Rectal smooth muscle tissue (tissue), 1 donor: Measurements from ENCODE around the gene RRBP1.
"Not testable (repeated sequence)": the region's sequence is repeated elsewhere in the genome, so short reads cannot be mapped to it uniquely, and the experiment has no call there.

Experiments
- H3K27ac ChIP-seq: one replicate; pipeline ENCODE4 v1.7.0; 2013; ENCODE audit warnings: low read depth, low read length, inconsistent platforms
- H3K27me3 ChIP-seq: one replicate; pipeline ENCODE4 v1.7.0; 2013; ENCODE audit warnings: low read length; ENCODE audit not compliant: control insufficient read depth, insufficient read depth
- H3K36me3 ChIP-seq: one replicate; pipeline ENCODE4 v1.7.0; 2013; ENCODE audit warnings: low read length; ENCODE audit not compliant: control insufficient read depth, insufficient read depth
- H3K4me1 ChIP-seq: one replicate; pipeline ENCODE4 v1.7.0; 2013; ENCODE audit warnings: low read length; ENCODE audit not compliant: control insufficient read depth, insufficient read depth
- H3K4me3 ChIP-seq: one replicate; pipeline ENCODE4 v1.7.0; 2013; ENCODE audit warnings: low read length
- H3K9ac ChIP-seq: one replicate; pipeline ENCODE4 v1.7.0; 2013; ENCODE audit warnings: low read length

The RRBP1 gene

DNA sequence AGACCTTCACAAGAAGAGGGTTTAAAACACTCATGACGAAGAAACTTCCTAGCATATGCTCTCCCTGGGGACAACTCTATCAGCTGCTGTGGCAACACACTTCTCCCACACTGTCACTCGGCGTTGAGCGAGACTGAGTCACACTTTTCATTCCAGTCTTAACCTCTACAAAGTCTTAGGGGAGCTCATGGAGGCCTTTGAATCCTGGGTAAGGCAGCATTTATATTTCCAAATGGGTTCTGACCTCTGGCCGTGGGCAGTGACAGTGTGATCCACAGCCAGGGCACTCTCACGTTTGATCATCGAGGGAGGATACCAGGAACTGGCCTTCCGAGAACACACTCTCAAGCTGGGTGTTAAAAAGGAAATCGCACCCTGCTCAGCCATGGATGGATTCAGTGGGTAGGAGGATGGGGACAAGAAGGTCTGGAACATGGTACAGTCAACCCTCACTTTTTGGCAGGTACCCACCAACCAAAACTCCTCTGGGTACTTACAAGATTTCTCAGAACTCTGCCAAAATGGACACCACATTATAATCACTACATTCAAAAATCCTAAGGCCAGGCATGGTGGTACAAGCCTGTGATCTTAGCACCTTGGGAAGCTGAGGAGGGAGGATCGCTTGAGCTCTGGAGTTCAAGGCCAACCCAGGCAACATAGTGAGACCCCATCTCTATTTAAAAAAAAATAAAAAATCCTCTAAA, 19.6 kb downstream of the RRBP1 start:
- Histone ChIP-seq H3K27ac (no peak overlapping the region), H3K36me3 (peaks cover 15% of the 10 kb centered on the region), H3K4me1 (no peaks in the 10 kb centered on the region), H3K9ac (no peak overlapping the region), H3K27me3 (no peaks in the 10 kb centered on the region), H3K4me3 (no peak overlapping the region)

DNA sequence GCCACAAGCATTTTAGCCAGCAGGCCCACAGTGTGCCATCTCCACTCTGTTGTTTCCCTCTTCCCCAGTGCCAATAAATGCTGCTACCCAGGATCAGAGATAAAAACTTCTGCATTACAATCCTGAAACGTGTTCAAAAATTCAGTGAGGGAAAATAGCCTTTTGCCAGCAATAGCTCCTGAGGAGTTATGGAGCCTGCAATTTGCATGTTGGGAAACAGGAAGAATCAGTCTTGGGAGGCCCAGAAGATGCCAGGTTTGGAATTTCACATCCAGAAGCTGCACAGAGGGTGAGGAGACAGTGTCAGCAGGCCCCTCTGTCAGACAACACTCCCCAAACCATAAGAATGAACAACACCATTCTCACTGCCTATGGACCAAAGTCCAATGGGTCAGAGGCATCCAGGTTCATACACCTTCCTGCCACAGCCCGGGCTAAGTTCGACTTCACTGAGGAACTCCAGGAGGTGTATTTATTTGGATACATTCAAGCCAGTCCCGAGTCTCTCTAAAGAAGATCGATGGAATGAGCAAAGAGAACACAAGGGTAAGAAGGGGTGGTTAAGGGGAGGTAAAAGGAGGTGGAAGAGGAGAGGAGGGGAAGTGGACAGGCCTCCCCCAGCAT, 20.8 kb downstream of the RRBP1 start:
- Histone ChIP-seq H3K4me3 (no peak overlapping the region), H3K4me1 (no peaks in the 10 kb centered on the region), H3K36me3 (peaks cover 15% of the 10 kb centered on the region), H3K9ac (no peak overlapping the region), H3K27me3 (no peaks in the 10 kb centered on the region), H3K27ac (no peak overlapping the region)

DNA sequence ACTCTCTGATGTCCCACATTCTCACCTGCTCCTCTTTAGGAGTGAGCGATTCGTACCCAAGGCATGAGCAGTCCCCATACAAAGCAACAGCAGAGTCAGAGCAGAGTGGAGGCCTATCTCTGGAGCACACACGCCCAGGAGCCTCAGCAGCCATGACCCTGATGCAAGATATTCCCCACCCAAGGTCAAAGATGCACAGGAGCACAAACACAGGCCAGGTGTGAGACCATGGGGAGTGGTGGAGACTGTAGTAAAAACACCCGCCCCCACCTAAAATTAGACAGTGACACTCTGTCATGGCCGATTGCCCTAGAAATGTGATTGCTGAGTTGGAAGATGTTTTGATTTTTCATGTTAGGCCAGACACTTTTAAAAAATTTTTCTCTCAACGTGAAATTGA, 21.4 kb downstream of the RRBP1 start:
- Histone ChIP-seq H3K36me3 (peaks cover 15% of the 10 kb centered on the region), H3K4me1 (no peaks in the 10 kb centered on the region), H3K4me3 (no peak overlapping the region), H3K27me3 (no peaks in the 10 kb centered on the region), H3K9ac (no peak overlapping the region), H3K27ac (no peak overlapping the region)

DNA sequence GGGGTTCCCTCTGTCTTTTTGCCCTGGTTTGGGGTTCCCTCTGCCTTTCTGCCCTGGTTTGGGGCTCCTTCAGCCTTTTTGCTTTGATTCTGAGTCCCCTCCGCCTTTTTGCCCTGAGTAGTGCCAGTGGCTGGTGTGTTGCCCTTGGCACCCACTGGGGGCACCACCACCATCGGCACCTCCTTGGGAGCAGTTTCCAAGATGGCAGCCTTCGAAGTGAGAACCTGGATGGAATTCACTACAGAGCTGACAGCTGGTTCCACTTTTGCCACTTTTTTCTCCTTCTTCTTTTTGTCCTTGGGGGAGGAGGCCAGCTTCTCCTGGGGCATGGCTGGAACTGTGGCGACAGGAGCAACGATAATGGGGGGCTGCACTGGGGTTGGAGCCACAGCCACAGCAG, 22.2 kb downstream of the RRBP1 start:
- H3K36me3 ChIP-seq, result peaks cover 15% of the 10 kb centered on the region
- no peak overlapping the region for H3K27ac ChIP-seq
- H3K4me1 ChIP-seq, result no peaks in the 10 kb centered on the region
- no peak overlapping the region for H3K4me3 ChIP-seq
- no peak overlapping the region for H3K9ac ChIP-seq
- no peaks in the 10 kb centered on the region for H3K27me3 ChIP-seq

DNA sequence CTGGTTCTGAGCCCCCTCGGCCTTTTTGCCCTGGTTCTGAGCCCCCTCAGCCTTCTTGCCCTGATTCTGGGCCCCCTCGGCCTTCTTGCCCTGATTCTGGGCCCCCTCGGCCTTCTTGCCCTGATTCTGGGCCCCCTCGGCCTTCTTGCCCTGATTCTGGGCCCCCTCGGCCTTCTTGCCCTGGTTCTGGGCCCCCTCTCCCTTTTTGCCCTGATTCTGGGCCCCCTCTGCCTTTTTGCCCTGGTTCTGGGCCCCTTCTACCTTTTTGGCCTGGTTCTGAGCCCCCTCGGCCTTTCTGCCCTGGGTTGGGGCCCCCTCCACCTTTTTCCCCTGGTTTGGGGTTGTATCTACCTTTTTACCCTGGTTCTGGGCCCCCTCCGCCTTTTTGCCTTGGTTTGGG, 22.7 kb downstream of the RRBP1 start:
- H3K9ac ChIP-seq, H3K27ac ChIP-seq, H3K4me3 ChIP-seq, H3K4me1 ChIP-seq, H3K27me3 ChIP-seq: not testable (repeated sequence)
- H3K36me3 ChIP-seq, result peaks cover 15% of the 10 kb centered on the region

DNA sequence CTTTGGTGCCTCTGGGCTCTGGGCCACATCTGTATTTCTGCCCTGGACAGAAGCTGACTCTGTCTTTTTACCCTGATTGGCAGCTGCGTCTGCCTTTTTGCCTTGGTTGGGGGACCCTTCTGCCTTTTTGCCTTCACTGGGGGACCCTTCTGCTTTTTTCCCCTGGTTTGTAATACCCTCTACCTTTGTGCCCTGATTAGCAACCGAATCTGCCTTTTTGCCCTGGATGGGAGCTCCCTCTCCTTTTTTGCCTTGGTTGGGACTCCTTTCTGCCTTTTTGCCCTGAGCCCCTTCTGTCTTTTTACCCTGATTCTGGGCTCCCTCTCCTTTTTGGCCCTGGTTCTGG, 23.4 kb downstream of the RRBP1 start:
- no peaks in the 10 kb centered on the region for H3K4me1 ChIP-seq
- no peak overlapping the region for H3K27ac ChIP-seq
- H3K36me3 ChIP-seq, result peaks cover 15% of the 10 kb centered on the region
- H3K9ac ChIP-seq, result no peak overlapping the region
- H3K27me3 ChIP-seq, result no peaks in the 10 kb centered on the region
- no peak overlapping the region for H3K4me3 ChIP-seq

DNA sequence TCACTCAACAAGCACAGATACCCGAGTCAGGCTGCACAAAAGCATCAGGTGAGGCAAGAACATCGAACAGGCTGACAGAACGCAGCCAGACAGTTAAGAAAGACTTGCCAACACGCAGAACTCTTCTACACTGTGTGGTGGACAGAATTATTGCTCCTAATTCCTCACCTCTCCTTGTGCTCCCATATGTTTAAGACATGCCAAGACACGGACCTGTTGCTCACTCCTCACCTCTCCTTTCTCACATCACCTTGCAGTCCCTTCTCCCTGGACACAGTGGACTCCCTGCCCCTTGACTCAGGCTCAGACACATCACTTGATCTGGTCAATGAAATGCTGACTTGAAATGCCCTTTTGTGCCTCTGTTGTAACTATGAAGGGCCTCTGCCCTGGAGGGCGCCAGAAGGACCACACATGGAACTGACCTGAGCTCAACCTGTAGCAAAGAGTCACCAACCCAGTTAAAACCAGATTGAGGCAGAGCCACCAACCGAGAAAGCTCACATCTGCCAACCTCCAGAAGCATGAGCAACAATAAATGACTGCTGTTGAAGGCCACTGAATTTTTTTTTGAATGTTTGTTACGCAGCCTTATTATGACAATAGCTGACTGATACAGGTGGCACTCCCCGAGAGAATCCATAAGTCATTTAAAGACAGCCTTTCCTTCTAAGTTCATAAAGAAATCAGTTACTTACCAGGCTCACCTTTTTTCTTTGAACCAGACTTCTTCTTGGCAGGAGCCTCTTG, 24.0 kb downstream of the RRBP1 start:
- Histone ChIP-seq H3K27ac (no peak overlapping the region), H3K4me3 (no peak overlapping the region), H3K36me3 (peaks cover 15% of the 10 kb centered on the region), H3K4me1 (no peaks in the 10 kb centered on the region), H3K27me3 (no peaks in the 10 kb centered on the region), H3K9ac (no peak overlapping the region)

DNA sequence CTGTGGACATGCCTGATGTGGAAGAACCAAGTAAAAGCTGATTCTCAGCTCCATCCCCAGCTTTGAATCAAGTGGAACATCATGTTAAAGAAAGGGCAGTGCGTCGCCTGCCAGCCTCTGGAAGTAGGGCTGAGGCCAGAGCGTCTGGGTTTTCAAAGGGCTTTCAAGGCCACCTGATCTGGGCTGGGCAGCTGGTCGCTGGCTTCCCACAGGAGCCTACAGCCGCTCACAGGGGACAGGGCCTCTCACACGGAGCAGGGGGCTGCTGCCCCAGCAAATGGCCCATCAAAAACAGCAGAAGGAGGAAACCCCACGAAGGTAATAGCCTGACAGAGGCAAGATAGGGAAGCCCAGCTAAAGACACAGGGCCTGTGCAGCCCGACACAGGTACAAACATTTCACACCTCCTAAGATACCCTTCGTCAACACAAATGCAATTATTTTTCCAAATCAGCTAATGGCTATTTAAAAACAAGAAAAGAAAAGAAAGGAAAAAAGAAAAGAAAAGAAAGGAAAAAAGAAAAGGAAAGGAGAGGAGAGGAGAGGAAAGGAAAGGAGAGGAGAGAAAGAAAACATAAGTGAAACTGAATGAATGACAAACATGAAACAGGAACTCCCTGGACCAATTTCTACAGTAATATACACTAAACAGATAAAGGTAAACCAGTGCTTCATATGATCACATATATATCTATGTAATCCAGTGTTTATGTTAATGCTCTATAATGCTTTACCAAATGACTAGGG, 24.8 kb downstream of the RRBP1 start:
- Histone ChIP-seq H3K36me3 (peaks cover 15% of the 10 kb centered on the region), H3K4me3 (no peak overlapping the region), H3K9ac (no peak overlapping the region), H3K27ac (no peak overlapping the region), H3K27me3 (no peaks in the 10 kb centered on the region), H3K4me1 (no peaks in the 10 kb centered on the region)

DNA sequence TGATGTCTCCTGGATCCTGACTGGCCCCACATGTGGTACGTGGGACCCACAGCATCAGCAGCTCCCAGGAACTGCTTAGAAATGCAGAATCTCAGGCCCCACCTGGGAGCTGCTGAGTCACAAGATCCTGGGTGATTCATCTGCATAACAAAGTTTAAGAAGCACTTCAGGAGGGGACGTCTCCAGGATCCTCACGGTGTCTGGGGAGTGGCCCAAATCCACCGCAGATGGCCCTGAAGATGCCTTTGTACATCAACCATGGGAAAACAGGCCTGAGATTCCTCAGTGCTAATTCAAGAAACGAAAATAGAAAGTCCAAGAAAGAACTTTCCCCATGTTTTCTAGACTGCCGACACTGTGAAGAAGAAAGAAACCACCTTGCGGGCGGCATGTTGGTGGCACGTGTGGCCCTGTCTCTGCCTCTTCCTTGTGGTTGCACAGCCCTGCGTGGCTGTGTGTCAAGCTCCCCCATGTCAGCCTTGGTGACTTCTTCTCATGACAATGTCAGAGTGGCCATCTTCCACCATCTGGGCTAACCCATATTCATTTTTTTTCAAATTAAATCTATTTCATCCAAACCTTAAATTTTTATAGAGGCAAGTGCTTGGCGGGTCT, 26.1 kb downstream of the RRBP1 start:
- Histone ChIP-seq H3K27me3 (no peaks in the 10 kb centered on the region), H3K9ac (no peak overlapping the region), H3K36me3 (peaks cover 15% of the 10 kb centered on the region), H3K4me3 (no peak overlapping the region), H3K27ac (no peak overlapping the region), H3K4me1 (peaks cover 4% of the 10 kb centered on the region)

DNA sequence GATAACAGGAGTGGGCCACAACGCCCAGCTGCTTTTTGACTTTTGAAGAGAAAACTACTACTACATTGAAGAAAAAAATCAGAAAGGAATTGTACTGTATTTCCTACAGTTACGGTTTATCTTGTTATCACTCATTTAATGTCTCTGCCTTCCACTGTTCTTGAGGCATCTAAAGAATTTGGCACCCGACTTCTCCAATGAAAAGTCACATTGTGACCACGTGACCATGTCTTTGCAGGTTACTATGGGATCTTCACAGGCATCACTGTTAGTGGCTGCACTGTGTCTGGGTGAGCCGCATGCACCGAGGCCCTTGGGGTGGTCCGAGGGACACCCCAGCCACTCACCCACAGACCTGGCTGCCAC, 26.8 kb downstream of the RRBP1 start:
- no peaks in the 10 kb centered on the region for H3K27me3 ChIP-seq
- no peak overlapping the region for H3K9ac ChIP-seq
- H3K36me3 ChIP-seq, result peaks cover 15% of the 10 kb centered on the region
- H3K27ac ChIP-seq, result no peak overlapping the region
- no peak overlapping the region for H3K4me3 ChIP-seq
- H3K4me1 ChIP-seq, result peaks cover 8% of the 10 kb centered on the region

DNA sequence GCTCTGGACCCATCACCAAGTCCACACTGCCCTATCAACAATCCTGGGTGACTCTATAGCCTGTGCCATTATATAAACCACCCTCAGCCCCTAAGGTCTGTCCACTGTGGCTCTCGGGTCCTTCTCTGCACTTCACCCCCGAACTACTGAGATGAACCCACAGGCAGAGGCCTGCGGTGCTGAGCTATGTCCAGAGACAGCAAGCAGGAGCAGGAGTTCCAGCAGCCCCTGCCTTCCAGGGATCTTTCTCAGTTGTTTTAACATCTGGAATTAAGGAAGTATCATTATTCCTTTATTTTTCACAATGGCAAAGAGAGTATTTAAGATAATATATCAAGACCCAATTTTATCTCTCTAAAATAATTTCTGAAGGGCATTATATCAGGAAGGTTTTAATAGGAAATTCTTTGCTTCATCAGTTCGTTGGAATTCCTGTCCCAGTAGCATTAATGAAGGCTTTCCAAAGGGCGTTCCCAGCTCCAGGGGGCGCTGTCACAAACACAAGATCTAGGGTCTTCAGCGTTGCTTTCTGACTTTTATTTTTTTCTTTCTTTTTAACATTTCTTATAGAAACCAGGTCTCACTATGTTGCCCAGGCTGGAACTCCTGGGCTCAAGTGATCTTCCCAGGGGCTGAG, 27.3 kb downstream of the RRBP1 start:
- H3K4me3 ChIP-seq, result no peak overlapping the region
- H3K27me3 ChIP-seq, result no peaks in the 10 kb centered on the region
- H3K36me3 ChIP-seq, result peaks cover 14% of the 10 kb centered on the region
- no peak overlapping the region for H3K9ac ChIP-seq
- peaks cover 8% of the 10 kb centered on the region for H3K4me1 ChIP-seq
- H3K27ac ChIP-seq, result no peak overlapping the region
